DOHH2 (cell line): ENCODE data around the gene PLEKHB2.

Experiments
- H3F3A ChIP-seq: fragments of 200-600 bp; sonication (generic), shearing (Covaris generic); 2 replicates; pipeline ENCODE4 v1.6.0; 2016; ENCODE audit warnings: antibody characterized with exemption, mild to moderate bottlenecking; ENCODE audit not compliant: control insufficient read depth, insufficient read depth
- H3K27ac ChIP-seq: fragments of 200-600 bp; sonication (generic); 2 replicates; pipeline ENCODE4 v1.5.1; 2014; ENCODE audit warnings: low read depth, mild to moderate bottlenecking, low read length, moderate library complexity
- H3K27me3 ChIP-seq: fragments of 200-600 bp; sonication (generic); 2 replicates; pipeline ENCODE4 v1.6.1; 2014; ENCODE audit warnings: mild to moderate bottlenecking, low read length, mixed read lengths; ENCODE audit not compliant: control insufficient read depth
- H3K36me3 ChIP-seq: fragments of 200-600 bp; sonication (generic); 2 replicates; pipeline ENCODE4 v1.6.1; 2014; ENCODE audit warnings: mild to moderate bottlenecking, low read length, moderate library complexity, mixed read lengths; ENCODE audit not compliant: control insufficient read depth
- H3K4me1 ChIP-seq: fragments of 200-600 bp; sonication (generic); 2 replicates; pipeline ENCODE4 v1.6.1; 2014; ENCODE audit warnings: mild to moderate bottlenecking, low read length, mixed read lengths; ENCODE audit not compliant: control insufficient read depth
- H3K4me2 ChIP-seq: fragments of 200-600 bp; sonication (generic); 2 replicates; pipeline ENCODE4 v1.6.0; 2014; ENCODE audit warnings: mild to moderate bottlenecking, low read length, moderate library complexity
- H3K4me3 ChIP-seq: fragments of 200-600 bp; sonication (generic); 2 replicates; pipeline ENCODE4 v1.5.1; 2014; ENCODE audit warnings: mild to moderate bottlenecking, low read length, mixed read lengths
- H3K79me2 ChIP-seq: fragments of 200-600 bp; sonication (generic); 2 replicates; pipeline ENCODE4 v1.6.1; 2014; ENCODE audit warnings: mild to moderate bottlenecking, low read length, mixed read lengths; ENCODE audit not compliant: control insufficient read depth
- H3K9me2 ChIP-seq: fragments of 200-600 bp; sonication (generic); replicated peaks from 2 replicates; pipeline ENCODE4 v1.6.1; 2014; ENCODE audit warnings: mild to moderate bottlenecking, low read length, mixed read lengths; ENCODE audit not compliant: control insufficient read depth
- H3K9me3 ChIP-seq: fragments of 200-600 bp; sonication (generic); 2 replicates; pipeline ENCODE4 v1.6.1; 2014; ENCODE audit warnings: antibody characterized with exemption, low read length, mixed read lengths; ENCODE audit not compliant: control insufficient read depth, insufficient read depth
- H4K20me1 ChIP-seq: fragments of 200-600 bp; sonication (generic); 2 replicates; pipeline ENCODE4 v1.6.0; 2014; ENCODE audit warnings: low read depth, mild to moderate bottlenecking, antibody characterized with exemption, low read length, moderate library complexity; ENCODE audit not compliant: control insufficient read depth, insufficient read depth
- EZH2phosphoT487 ChIP-seq: fragments of 200-600 bp; sonication (generic); IDR thresholded peaks from 2 replicates; pipeline ENCODE4 v1.6.1; 2017; ENCODE audit warnings: borderline replicate concordance, mild to moderate bottlenecking, antibody characterized with exemption, low read length, moderate library complexity, mixed read lengths
- TF ChIP-seq, protein P1 (sequence below): fragments of 200-600 bp; sonication (generic); IDR thresholded peaks from one replicate; pipeline ENCODE4 v1.5.1; 2014; ENCODE audit warnings: antibody characterized with exemption, mild to moderate bottlenecking, low read depth, low read length; ENCODE audit not compliant: poor library complexity, severe bottlenecking

PLEKHB2 gene

DNA sequence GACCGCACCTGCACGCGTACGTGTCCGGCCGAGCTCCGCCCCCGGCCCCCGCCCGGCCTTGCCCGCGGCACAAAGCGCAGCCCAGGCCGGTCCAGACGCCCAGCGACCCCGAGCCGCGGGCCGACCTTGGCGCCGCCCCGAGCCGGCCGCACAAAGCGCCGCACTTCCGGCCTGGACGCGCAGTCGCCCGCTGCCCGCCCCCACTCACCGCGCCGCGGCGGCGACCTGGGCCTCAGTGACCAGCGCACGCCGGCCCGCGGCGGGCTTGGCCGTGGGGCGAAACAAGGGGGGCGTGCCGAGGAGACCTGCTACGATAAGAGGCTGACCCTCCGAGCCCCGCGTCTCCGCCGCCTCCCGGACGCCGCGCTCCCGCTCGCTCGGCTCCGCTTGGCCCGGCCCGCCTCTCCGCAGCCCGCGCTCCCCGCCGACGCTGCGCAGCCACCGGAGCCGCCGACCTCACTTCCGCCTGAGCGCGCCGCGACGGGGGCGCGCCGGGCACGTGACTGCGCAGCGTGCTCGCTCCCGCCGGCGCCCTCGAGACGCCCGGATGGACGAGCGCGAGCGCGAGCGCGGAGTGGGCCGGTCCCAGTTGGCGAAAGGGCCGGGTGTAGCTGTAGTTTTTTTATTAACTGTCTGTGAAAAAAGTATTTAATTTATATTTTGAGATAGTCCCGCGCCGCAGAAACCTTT, 12.0 kb upstream of the PLEKHB2 start, which contains the start of gene FAM168B:
TSS of gene FAM168B (minus strand) at position 455 of the 690 bp plus-strand sequence. CDS start 10,814 bp downstream, outside the sequence.
- peaks cover 5% of the 10 kb centered on the region; the same call in 1 of the 2 replicates for H3F3A ChIP-seq
- H3K4me2 ChIP-seq = peak within 1 kb of the TSS; percentile 87
- no peaks in the 10 kb centered on the region for H3K27me3 ChIP-seq
- peaks cover 15% of the 10 kb centered on the region for H3K4me1 ChIP-seq
- H3K9me2 ChIP-seq = no peaks in the 10 kb centered on the region
- H3K9me3 ChIP-seq = no peaks in the 10 kb centered on the region
- peak within 1 kb of the TSS; percentile 74 for H3K4me3 ChIP-seq
- no peak for TF ChIP-seq EZH2phosphoT487
- TF ChIP-seq, protein P1, sequence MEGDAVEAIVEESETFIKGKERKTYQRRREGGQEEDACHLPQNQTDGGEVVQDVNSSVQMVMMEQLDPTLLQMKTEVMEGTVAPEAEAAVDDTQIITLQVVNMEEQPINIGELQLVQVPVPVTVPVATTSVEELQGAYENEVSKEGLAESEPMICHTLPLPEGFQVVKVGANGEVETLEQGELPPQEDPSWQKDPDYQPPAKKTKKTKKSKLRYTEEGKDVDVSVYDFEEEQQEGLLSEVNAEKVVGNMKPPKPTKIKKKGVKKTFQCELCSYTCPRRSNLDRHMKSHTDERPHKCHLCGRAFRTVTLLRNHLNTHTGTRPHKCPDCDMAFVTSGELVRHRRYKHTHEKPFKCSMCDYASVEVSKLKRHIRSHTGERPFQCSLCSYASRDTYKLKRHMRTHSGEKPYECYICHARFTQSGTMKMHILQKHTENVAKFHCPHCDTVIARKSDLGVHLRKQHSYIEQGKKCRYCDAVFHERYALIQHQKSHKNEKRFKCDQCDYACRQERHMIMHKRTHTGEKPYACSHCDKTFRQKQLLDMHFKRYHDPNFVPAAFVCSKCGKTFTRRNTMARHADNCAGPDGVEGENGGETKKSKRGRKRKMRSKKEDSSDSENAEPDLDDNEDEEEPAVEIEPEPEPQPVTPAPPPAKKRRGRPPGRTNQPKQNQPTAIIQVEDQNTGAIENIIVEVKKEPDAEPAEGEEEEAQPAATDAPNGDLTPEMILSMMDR = no peak
- H3K79me2 ChIP-seq = peaks cover 51% of the 10 kb centered on the region
- H4K20me1 ChIP-seq = peaks cover 11% of the 10 kb centered on the region; the same call in 1 of the 2 replicates
- peaks cover 28% of the 10 kb centered on the region for H3K36me3 ChIP-seq
- H3K27ac ChIP-seq = peak within 1 kb of the TSS; percentile 68

DNA sequence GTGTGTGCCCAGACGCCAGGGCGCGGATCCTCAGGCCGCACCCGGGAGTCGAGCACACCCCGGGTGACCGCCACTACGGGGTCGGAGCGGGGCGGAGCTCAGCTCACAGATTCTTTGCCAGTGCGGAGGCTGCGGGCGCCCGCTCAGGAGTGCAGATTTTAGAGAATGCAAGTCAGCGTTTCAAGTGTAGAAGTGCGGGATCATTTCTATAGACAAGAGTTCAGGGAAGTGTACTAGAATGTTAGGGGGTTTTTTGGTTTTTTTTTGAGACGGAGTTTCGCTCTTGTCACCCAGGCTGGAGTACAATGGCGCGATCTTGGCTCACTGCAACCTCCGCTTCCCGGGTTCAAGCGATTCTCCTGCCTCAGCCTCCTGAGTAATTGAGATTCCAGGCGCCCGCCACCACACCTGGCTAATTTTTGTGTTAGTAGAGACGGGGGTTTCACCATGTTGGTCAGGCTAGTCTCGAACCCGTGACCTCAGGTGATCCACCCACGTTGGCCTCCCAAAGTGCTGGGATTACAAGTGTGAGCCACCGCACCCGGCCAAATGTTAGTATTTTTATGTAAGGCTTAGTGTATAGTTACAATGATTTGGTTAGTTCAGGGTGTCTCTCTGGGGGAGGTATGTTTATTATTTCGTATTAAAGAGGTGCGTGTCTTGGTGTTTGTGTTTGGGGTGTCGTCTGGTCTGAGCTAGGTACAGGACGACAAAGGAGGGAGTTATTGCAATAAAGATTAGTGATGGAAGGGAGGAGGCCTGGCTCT, 11.3 kb upstream of the PLEKHB2 start:
- H3K4me2 ChIP-seq = peak overlapping the region; percentile 87
- TF ChIP-seq EZH2phosphoT487 = no peak
- TF ChIP-seq, protein P1 = no peak
- H3K9me3 ChIP-seq = no peaks in the 10 kb centered on the region
- H3K79me2 ChIP-seq = peaks cover 44% of the 10 kb centered on the region
- H3K27me3 ChIP-seq = no peaks in the 10 kb centered on the region
- H3K9me2 ChIP-seq = no peaks in the 10 kb centered on the region
- peaks cover 21% of the 10 kb centered on the region for H3K36me3 ChIP-seq
- H3K4me1 ChIP-seq = peaks cover 15% of the 10 kb centered on the region
- H3K4me3 ChIP-seq = peak overlapping the region; percentile 74
- H3K27ac ChIP-seq = peak overlapping the region; percentile 68
- H3F3A ChIP-seq = peaks cover 5% of the 10 kb centered on the region; the same call in 1 of the 2 replicates
- peaks cover 11% of the 10 kb centered on the region; the same call in 1 of the 2 replicates for H4K20me1 ChIP-seq

DNA sequence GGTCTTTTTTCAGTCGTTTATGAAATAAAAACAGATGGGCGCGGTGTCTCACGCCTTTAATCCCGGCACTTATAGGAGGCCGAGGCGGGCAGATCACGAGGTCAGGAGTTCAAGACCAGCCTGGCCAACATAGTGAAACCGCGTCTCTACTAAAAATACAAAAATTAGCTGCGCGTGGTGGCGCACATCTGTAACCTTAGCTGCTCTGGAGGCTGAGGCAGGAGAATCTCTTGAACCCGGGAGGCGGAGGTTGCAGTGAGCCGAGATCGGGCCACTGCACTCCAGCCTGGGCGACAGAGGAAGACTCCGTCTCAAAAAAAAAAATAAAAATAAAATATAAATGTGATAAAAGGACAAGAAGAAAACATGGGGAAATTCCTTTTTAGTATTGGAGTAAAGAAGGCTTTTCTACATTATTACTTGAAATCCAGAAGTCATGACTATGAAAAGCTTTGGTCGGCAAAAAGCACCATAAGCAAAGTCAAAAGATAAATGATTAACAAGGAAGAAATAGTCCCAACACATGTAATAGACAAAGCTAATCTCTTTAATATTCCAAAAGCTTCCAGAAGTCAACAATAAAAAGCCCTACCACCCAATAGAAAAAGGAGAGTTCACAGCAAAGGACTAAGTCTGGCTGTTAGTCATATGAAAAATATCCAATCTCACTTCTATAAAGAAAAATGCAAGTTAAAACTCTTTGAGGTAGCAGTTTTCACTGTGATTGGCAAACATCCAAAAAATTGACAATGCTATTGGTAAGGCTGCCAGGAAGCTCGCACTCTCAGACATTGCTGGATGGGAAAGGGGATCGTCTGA, 10.5 kb upstream of the PLEKHB2 start:
- peak overlapping the region; percentile 74 for H3K4me3 ChIP-seq
- no peaks in the 10 kb centered on the region for H3K27me3 ChIP-seq
- H4K20me1 ChIP-seq = peaks cover 11% of the 10 kb centered on the region; the same call in 1 of the 2 replicates
- no peak for TF ChIP-seq EZH2phosphoT487
- TF ChIP-seq, protein P1 = no peak
- no peak overlapping the region for H3K27ac ChIP-seq
- no peaks in the 10 kb centered on the region for H3K9me2 ChIP-seq
- no peaks in the 10 kb centered on the region for H3K9me3 ChIP-seq
- peaks cover 36% of the 10 kb centered on the region for H3K79me2 ChIP-seq
- H3K36me3 ChIP-seq = peaks cover 17% of the 10 kb centered on the region
- peaks cover 15% of the 10 kb centered on the region for H3K4me1 ChIP-seq
- peaks cover 5% of the 10 kb centered on the region; the same call in 1 of the 2 replicates for H3F3A ChIP-seq
- H3K4me2 ChIP-seq = peak overlapping the region; percentile 87
